ENCODE results near the gene SLC35E2B.

The SLC35E2B gene

GRCh38 chr1:1623181-1623630, 69.4 kb downstream of the SLC35E2B start:
- DNase-seq, result no peak

GRCh38 chr1:1622788-1623094, 69.9 kb downstream of the SLC35E2B start:
- DNase-seq, result no peak

DNA sequence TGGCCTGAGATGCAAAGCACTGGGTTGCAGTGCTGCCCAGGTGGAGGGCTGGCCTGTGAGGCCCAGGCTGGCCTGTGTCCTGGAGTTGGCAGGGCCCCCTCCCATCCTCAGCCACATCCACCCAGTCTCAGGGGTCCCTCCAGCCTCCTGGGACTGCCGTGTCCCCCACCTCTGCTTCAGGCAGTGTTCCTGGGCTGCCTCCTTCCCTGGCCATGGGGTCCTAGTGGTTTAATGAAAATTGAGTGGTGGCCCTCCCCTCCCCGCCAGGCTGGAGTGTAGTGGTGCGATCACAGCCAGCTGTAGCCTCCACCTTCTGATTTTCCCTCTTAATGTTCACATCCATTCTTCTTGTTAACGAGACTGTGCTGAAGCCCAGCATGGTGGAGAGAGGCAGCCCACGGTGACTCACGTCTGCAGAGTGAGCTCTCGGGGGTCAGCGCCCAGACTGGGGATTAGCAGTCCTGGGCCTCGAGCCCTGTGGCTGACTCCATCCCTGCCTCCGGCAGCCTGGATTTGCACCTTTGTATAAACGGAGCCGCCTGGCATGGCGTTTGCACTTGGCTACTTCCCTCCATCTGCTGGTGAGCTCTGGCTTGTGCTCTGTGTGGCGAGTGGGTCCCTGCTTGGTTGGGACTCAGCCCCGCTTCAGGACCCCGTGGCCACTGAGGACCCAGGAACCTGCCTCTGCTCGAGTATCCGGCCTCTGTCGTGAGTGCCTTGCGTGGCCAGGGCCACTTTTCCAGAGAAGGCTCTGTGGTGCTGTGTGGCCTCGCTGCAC, 70.4 kb downstream of the SLC35E2B start:
- no peak for DNase-seq

DNA sequence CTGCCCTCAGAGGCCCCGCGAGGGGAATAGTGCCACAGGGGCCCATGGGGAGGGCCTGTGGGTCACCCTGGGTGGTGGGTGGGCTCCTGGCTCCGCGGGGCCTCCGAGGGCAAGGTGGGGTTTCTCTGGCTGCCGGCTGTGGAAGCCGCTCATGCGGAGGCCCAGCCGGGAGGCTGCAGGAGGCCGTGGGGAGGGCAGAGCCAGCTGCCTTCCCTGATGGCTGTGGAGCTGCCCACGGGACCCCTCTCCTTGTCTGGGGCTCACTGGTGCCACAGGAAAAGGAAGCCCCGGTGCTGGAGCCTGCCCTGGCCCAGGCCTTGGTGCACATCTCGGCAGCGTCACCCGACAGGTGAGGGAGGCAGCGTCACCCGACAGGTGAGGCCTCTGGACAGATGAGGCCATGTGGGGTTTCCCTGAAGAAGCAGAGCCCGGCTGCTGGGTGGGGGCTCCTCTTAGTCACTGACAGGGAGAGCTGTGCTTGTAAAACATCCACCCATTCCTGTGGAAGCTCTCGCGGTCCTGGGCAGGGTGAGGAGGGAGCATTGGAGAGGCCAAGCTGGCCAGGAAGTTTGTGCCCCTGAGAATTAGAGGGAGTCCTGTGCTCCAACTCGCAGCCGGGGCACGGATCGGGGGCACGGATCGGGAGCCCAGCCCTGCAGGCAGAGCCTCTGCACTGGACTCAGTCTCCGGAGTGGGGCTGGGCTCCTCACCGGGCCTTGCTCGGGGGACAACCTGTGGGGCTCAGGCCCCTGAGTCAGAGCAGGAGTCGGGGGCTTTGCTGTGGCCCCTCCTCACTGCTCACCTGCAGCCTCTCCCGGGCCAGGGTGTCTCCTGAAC, 71.2 kb downstream of the SLC35E2B start:
- no peak for DNase-seq

DNA sequence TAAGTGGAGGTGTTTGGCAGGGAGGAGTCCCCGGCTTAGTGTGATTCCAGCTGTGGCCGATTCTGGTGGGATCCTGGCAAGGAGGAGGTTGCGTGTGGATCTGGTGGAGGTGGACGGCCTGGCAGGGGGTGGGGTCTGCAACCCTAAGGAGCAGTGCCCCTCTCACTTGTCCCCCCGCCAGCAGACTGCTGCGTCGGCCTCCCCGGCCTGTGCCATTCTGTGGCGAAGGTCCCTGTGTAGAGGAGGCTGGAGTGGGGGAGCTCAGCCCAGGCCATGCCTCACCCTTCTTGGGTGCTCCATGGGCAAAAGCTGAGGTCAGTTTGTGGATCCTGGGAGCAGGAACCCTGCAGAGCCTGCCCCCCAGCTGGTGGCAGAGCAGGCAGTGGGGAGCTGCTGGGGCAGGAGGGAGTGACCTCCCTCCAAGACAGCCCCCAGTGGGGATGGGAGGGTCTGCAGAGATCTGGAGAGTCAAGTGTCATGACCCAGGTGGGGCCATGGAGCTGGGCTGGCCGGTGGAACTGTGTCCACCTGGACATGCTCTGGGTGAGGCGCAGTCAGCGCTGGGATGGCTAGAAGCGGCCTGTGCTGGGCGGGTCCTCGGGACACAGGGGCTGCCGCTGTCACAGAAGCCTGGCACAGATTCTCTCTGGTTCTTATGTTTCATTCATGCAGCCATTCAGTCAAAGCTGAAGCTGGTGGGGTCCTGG, 72.0 kb downstream of the SLC35E2B start:
- DNase-seq, result no peak

- no peak for DNase-seq
These were observed 72.7 kb downstream of the SLC35E2B start for GRCh38 chr1:1619917-1620361.

GRCh38 chr1:1618396-1619068, 74.1 kb downstream of the SLC35E2B start:
- DNase-seq, result no peak

GRCh38 chr1:1617925-1618324, 74.7 kb downstream of the SLC35E2B start:
- no peak for DNase-seq

- no peak for DNase-seq
These were observed 75.1 kb downstream of the SLC35E2B start for GRCh38 chr1:1617516-1617915.

DNA sequence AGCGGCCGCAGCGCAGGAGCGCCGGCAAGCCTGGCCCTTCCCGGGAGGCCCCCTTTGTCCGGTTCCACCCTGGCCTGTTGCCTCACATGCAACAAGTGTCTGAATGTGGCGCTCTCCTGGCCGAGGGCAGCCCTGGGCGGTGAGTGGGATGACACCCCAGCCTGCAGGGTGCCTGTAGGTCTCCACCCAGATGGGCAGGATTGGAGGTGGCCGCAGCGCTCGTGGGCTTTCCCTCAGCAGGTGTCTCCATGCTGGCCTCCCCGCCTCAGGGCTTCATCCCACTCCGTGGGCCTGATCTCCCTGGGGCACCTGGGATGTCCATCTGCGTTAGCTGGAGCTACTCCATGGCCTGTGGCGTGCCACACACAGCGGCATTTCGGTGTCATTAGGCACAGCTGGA, 75.8 kb downstream of the SLC35E2B start:
- DNase-seq, result no peak

- no peak for DNase-seq
These were observed 76.4 kb downstream of the SLC35E2B start for GRCh38 chr1:1616045-1616790.

DNA sequence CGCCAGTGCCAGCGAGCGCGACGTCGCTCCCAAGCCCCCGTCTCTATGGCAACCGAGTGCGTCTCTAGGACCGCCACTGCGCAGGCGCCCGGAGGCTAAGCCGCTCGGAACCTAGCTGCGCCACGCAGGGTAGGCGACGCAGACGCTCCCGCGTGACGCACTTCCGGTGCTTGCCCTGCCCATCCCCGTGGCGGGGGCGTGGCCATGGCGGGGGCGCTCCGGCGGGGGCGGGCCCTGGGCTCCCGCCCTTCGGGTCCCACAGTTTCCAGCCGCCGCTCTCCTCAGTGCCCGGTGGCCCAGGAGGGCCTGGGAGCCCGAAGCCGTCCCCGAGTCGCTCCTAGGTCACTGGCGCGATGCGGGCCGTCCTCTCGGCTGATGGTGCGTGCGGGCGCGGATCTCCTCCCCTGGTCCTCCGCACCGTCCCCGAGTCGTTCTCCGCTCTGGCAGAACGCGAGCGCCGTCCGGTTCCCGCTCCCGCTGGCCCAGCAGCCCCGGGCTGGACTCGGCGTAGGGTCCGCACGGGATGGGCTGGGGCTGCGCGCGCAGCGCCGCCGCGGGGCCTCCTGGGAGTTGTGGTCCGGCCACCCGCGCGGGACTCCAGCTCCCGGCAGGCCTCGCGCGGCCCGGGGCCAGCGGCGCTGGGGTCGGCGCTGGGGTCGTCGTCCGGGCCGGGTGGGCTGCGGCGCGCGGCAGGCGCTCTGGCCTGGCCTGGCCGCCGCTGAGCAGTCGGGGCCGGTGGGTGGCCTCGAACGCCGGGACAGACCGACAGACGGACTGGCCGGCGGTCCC, 77.1 kb downstream of the SLC35E2B start, which contains the start of gene MIB2:
MIB2 (plus strand) TSS at position 245 of the 789 bp plus-strand sequence. CDS start 7,953 bp downstream, outside the sequence.
- peak; percentile 98 for DNase-seq

GRCh38 chr1:1614954-1615255, 77.7 kb downstream of the SLC35E2B start:
- no peak for DNase-seq

GRCh38 chr1:1614204-1614953, 78.2 kb downstream of the SLC35E2B start:
- DNase-seq, result peak; percentile 29

DNA sequence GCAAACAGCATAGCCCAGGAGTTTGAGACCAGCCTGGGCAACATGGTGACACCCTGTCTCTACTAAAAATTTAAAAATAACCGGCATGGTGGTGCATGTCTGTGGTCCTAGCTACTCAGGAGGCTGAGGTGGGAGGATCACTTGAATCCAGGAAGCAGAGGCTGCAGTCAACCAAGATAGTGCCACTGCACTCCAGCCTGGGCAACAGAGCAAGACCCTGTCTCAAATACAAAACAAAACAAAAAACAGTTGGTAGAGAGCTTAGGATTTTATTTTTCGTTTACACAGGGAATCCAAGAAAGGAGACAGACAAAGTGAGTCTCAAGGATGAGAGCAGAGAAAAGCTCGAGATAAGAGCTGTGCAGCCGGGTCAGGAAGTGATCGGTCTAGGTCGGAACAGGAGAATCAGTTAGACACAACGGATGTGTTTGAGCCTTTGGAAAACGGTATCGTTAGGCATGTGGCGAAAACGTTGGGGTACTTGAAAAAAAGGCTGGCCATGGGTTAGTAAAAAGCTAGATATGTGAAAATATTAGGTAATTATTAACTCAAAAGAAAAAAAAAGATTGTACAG, 79.0 kb downstream of the SLC35E2B start:
- no peak for DNase-seq

- no peak for DNase-seq
These were observed 80.5 kb downstream of the SLC35E2B start for GRCh38 chr1:1612104-1612400.

GRCh38 chr1:1610796-1611195, 81.8 kb downstream of the SLC35E2B start:
- DNase-seq, result no peak

GRCh38 chr1:1609822-1610485, 82.6 kb downstream of the SLC35E2B start:
- no peak for DNase-seq

Measured in KG1 (cell line).